HG02571 (cell line): ENCODE measurements around the gene SYT17.

Experiments used
- ATAC-seq: cut with Tn5 transposase; IDR thresholded peaks from one replicate; pipeline ENCODE4 v1.9.1; 2021; ENCODE audit warnings: mild to moderate bottlenecking, moderate library complexity; ENCODE audit not compliant: unreplicated experiment

Gene SYT17

GRCh38 chr16:19213885-19214284 lies 45.8 kb downstream of the SYT17 start:
- no peak for ATAC-seq

GRCh38 chr16:19215705-19216104 lies 47.7 kb downstream of the SYT17 start:
- ATAC-seq: no peak

- ATAC-seq: no peak
Measured at GRCh38 chr16:19218581-19218980, 50.5 kb downstream of the SYT17 start.

GRCh38 chr16:19219836-19220235 lies 51.8 kb downstream of the SYT17 start:
- no peak for ATAC-seq

- ATAC-seq: no peak
Measured at GRCh38 chr16:19223235-19224170, 55.5 kb downstream of the SYT17 start.

- ATAC-seq: no peak
Measured at GRCh38 chr16:19225651-19226050, 57.6 kb downstream of the SYT17 start.

- ATAC-seq: no peak
Measured at GRCh38 chr16:19227643-19228042, 59.6 kb downstream of the SYT17 start.

- no peak for ATAC-seq
Measured at GRCh38 chr16:19228052-19228451, 60.0 kb downstream of the SYT17 start.

GRCh38 chr16:19228575-19228974 lies 60.5 kb downstream of the SYT17 start:
- no peak for ATAC-seq

- ATAC-seq: no peak
Measured at GRCh38 chr16:19230575-19230974, 62.5 kb downstream of the SYT17 start.

- no peak for ATAC-seq
Measured at GRCh38 chr16:19231881-19232280, 63.8 kb downstream of the SYT17 start.

- ATAC-seq: no peak
Measured at GRCh38 chr16:19232988-19233387, 64.9 kb downstream of the SYT17 start.

GRCh38 chr16:19235478-19235877 lies 67.4 kb downstream of the SYT17 start:
- ATAC-seq: no peak

- ATAC-seq: no peak
Measured at GRCh38 chr16:19235886-19236285, 67.8 kb downstream of the SYT17 start.

- ATAC-seq: no peak
Measured at GRCh38 chr16:19236561-19237209, 68.6 kb downstream of the SYT17 start.

- no peak for ATAC-seq
Measured at GRCh38 chr16:19238406-19238805, 70.4 kb downstream of the SYT17 start.

GRCh38 chr16:19239511-19240155 lies 71.6 kb downstream of the SYT17 start:
- ATAC-seq: no peak

- ATAC-seq: no peak
Measured at GRCh38 chr16:19240494-19240893, 72.5 kb downstream of the SYT17 start.

GRCh38 chr16:19241512-19241911 lies 73.5 kb downstream of the SYT17 start:
- no peak for ATAC-seq

- ATAC-seq: no peak
Measured at GRCh38 chr16:19242186-19242585, 74.1 kb downstream of the SYT17 start.

- ATAC-seq: no peak
Measured at GRCh38 chr16:19242987-19243575, 75.0 kb downstream of the SYT17 start.
